ENCODE results near the gene HHIPL2.

- TF ChIP-seq CTCF (conservative IDR thresholded peaks at IDR 0.05; ENCODE audit: low read length): no peak
- TF ChIP-seq EZH2phosphoT487 (IDR thresholded peaks at IDR 0.05; ENCODE audit: borderline replicate concordance): no peak
Observed at GRCh38 chr1:222546548-222547259, 1.2 kb downstream of the HHIPL2 start.

Data from Loucy (cell line).